GM19397 (cell line): Measurements from ENCODE around the gene NADK.
"Not testable (repeated sequence)": the region's sequence is repeated elsewhere in the genome, so short reads cannot be mapped to it uniquely, and the experiment has no call there.

Experiments used
- ATAC-seq: cut with Tn5 transposase; IDR thresholded peaks from one replicate; pipeline ENCODE4 v1.9.1; 2021; ENCODE audit warnings: mild to moderate bottlenecking, moderate library complexity; ENCODE audit not compliant: unreplicated experiment

The NADK gene

DNA sequence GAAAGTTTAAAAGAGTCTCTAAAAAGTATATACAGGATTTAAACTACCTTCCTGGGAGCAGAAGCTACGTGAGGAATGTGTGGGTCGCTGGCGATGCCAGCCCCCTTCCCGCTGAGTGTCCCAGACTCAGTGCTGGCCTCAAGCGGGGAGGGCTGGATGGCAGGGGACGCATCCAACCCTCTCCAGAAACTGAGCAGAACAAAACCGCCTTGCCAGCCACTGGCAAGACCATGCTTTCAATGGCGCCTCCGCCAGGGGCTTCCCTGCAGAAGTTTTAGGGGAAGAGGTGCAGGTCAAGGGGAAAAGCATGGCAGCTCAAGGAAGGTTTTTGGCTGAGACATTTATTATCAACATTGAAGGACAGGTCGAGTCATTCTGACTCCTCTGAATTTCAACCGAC lies 26.1 kb downstream of the NADK start:
- ATAC-seq = no peak

DNA sequence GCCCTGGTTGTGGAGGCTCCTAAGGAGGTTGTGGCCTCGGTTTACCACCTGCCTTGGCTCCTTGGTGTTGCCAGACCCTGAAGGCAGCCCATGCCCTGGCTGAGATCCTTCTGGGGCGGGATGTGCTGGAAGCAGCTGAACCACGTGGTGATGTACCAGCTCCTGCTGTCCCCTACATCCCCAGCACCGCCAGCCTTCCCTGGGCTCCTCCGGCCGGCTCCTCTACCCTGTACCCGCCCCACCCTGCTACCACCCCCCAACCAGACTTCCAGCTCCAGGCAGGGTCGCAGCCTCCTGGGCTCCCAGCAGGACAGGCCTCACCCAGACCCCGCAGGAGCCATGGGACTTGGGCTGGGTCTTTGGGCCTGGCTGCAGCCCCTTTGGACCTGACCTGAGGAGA lies 28.3 kb downstream of the NADK start:
- not testable (repeated sequence) for ATAC-seq

DNA sequence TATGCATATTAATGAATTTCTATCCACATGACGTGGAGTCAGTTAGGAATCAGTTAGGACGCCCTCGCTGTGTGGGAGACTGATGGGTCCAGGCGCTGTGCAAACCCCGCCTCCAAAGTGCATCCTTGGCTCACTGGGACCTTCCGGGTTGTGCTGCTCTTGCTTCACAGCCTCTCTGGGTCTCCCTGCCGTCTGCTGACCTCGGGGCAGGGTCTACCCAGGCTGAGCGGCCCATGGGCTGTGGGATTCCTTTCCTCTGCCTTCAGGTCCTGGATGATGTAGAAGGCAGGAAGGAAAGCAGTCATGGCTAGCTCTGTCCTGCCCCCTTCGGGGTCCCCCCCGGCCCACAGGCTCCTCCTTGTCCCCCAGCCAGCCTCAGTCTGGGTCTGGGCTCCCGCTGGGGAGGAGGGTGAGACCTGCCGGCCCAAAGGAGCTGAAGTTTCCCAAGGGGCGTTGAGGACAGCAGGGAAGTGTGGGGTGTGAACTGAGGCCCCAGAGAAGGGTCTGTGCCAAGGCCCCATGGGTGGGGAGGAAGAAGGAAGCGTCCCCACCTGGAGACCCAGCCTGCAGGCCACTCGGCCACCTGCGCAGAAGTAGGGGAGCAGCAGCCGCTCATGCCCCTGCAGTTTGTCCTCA lies 29.5 kb downstream of the NADK start:
- ATAC-seq = no peak

DNA sequence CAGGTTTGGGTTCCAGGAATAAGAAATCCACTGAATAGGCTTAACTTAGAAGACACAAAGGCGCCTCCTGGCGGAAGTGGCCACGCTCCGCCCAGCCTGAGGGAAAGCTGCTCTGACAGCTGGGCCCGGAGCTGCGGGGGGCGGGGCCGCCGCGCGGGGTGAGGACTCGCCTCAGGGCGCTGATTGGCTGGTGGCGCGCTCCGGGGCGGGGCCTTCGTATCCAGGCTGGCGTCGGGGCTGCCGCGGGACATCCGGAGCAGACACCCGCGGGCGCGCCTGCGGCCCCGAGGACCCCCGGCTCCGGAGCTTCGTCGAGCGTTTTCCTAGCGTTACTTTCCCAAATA lies 31.7 kb downstream of the NADK start:
- peak; percentile 69 for ATAC-seq

DNA sequence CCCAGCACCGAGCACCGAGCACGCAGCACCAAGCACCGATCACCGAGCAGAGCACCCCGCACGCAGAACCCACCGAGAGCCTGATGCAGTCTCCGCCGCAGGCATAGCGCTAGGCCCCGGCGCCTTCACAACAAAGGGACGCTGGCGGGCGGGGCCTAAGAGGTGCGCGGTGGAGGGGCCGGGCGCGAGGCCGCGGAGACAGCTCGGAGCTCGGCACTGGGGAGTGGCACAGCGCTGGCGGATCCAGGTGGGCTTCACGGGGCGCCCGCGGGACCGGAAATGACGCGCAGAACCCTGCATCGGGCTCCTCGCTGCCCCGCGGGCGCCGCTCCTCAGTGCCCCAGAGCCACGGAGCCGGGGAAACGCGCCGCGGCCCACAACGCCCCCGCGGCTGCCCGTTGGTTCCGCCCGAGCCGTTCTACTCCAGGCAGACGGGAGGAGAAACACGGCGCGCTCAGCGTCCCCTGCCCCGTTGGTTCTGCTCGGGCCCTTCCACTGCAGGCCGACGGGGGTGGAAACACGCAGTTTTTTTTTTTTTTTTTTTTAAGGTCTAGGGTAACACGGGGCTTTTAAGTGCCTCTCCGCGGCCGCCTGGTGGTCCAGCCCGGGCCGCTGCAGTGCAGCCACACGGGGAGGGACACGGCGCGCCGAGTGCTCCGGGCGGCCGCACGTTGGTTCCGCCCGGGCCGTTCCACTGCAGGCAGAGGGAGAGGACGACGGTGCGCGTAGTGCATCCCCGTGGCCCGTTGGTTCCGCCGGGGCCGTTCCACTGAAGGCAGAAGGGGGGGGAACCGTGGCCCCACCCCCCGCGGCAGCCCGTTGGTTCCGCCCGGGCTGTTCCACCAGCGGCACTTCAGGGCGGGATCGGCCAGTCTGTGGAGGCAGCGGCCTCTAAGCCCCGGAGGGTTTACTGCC lies 32.4 kb downstream of the NADK start:
- ATAC-seq = peak; percentile 71

DNA sequence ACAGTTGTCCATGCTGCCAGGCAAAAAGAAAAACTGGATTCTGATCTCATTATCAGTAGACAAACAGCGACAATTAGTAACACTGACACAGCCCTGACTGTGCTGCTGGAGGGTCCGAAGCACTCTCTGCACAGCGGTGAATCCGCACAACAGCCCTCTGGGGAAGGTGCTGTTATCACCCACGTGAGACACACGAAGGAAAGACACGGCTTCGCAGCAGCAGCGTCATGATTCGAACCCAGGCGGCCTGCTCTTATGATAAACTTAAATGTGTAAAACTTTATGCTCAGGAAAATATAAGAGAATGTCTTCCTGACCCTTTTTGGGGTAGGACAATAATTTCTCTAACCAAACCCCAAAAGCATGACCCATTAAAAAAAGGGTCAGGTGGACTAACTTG lies 35.7 kb downstream of the NADK start:
- ATAC-seq = not testable (repeated sequence)

DNA sequence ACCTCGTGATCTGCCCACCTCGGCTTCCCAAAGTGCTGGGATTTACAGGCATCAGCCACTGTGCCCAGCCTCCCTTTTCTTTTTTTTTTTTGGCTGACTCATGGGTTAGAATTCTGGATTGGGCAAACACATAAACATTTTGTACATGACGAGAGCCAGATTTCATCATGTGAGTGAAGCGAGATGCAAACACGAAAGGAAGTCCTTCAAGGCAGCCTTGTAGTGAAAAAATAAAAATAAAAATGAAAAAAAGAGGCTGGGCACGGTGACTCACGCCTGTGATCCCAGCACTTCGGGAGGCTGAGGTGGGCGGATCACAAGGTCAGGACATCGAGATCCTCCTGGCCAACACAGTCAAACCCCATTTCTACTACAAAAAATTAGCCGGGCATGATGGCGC lies 37.3 kb downstream of the NADK start:
- not testable (repeated sequence) for ATAC-seq

DNA sequence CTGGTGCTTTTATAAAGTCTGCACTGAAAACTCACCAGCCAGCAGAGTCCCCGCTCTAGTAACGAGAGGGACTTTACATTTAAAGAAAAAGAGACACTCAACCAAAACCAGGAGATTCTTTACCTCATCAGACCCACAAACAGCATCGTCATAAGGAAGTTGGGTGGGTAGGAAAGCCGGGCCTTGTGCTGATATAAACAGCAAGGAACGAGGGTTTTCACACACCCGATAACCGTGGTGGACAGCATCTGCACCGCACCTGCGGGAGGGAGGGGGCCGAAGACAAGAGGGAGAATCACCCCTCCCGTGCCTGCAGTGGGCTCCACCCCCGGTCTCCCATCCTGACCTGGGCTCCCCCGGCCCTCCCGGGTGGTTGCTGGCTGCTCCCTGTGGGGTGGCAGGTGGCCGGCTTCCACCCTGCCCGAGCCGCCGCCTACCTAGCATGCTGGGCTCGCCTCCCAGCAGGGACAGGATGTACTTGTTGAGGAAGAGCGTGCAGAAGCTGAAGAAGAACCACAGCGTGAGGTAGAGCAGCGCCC lies 39.4 kb downstream of the NADK start:
- ATAC-seq = not testable (repeated sequence)

DNA sequence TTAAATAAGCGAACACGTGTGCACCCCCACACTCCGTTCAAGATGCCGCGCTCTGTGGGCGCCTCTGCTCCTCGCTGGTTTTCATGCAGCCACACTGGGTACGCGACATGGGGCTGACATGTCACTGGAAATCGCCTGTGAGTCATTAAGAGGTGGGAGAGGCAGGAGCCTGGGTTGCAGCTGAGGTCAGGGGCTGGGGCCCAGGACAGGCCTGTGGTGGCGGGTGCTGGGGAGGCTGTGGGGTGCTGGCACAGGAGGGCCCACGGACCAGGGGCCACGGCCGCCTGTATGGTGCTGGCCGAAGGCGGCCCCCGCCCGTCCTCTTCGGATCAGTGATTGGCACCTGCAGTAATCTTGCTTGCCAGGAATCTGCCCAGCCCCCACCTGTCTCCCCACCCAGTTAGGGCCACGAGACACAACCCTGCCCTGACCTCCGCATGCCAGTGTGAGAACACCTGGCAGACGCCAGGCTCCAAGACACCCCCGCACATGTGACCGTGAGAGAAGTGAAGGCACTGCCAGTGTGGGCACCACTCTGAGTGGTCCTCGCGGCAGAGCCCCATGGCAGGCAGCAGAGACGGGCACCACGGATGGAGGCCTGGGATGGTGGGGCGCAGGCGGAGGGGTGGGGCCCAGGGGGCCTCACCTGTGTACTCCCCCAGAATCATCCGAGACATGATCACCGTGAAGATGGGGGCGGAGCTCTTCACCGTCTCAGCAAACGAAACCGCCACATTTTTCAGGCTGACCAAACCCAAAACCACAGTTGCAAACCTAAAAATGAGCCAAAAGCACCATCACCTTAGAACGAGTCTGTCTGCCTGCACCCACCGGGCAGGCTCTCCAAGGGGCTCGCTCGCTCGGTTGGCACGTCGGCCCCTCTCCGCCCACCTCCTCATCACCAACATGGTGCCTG lies 40.3 kb downstream of the NADK start:
- not testable (repeated sequence) for ATAC-seq

DNA sequence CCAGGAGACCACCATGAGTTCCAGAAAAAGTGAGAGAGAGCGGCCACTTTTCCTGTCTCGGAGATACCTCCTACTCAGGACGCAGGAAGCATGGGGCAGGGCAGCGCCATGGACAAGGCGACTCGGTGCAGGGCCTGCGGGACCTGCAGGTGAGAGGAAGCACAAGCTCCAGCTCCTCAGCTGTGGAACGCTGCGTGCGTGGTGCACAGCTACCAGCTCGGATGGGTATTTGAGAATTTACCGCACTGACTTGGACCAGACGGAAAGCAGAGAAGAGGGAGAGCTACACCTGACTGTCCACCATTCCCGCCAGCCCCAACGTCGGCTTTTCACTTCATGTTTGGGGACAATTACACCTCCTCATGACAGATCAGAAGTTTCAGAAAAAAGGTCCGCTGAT lies 45.9 kb downstream of the NADK start:
- no peak for ATAC-seq

DNA sequence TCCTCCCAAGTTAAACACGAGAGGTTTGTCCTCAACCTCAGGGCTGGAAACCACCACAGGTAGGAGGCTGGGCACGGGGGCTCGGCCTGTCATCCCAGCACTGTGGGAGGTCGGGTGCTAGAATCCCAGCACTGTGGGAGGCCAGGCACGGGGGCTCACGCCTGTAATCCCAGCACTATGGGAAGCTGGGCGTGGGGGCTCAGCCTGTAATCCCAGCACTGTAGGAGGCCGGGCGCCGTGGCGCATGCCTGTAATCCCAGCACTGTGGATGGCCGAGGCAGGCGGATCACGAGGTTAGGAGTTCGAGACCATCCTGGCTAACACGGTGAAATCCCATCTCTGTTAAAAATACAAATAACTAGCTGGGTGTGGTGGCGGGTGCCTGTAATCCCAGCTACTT lies 47.4 kb downstream of the NADK start:
- no peak for ATAC-seq

DNA sequence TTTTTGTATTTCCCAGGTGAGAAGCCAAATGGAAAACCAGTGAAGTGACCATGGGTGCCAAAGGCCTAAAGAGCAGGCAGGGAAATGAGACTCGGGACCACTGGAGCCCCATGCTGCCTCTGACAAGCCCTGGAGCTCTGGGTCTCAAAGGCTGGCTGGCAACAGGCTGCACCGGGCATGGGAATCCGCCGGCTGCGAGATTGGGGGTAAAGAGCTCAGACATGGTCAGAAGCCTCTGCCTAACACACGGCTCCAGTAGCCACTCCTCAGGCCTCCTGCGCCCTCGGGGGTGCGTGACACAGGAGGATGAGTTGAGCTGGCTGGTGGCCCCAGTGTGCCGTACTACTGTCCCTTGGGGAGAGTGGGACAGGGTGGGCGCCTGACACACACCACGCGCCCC lies 48.0 kb downstream of the NADK start:
- ATAC-seq = not testable (repeated sequence)

DNA sequence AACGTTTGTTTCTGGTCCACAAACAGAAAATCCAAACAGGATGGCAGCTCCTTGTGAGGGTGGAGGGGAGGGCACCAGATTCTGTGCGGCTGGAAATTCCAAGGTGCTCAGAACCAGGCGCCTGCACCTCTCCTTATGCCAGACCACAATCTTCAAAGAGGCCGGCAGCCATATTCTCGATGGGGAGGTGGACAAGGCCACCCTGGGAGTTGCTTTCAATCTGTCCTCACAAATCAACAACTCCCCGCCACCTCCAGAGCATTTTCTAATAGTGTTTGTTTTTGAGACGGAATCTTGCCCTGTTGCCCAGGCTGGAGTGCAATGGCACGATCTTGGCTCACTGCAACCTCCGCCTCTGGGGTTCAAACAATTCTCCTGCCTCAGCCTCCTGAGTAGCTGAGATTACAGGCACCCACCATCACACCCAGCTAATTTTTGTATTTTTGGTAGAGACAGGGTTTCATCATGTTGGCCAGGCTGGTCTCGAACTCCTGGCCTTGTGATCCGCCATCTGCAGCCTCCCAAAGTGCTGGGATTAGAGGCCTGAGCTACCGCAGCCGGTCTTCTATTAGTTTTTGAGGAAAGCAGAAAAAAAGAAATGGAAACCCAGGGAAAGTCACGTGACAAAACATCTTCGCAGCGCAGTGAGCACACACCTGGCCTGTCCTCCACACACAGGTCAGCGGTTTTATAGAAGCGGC lies 49.0 kb downstream of the NADK start:
- ATAC-seq = not testable (repeated sequence)

DNA sequence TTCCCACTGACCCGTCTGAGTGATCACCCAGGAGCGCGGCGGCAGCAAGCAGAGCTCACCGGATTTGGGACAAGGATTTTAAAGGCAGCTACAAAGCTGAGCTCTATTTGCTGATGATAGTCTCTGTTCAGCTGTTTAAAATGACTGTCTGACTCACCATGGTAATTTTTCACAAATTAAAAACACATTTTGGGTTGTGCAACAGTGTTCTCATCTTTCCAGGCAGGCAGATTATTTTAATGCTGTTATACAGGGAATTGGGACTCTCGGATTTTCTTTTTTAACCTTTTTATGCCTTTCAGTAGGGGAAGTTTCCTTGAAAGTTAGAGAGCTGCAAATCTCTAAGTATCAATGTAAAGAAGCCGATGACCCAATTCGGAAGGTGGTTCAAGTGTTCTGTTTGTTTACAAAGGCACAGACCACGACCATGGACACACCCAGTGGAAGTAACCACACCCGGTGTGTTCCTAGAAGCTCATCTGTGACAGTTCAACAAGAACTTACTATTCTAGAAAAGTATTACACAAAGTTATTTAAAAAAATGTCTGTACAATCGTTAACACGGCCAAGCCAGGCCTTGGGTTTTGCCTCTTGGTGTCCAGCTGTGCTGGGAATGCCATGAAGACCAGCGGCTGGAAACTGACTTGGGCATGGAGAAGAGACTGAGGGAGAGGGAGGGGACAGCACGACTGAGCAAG lies 49.8 kb downstream of the NADK start:
- ATAC-seq = not testable (repeated sequence)

DNA sequence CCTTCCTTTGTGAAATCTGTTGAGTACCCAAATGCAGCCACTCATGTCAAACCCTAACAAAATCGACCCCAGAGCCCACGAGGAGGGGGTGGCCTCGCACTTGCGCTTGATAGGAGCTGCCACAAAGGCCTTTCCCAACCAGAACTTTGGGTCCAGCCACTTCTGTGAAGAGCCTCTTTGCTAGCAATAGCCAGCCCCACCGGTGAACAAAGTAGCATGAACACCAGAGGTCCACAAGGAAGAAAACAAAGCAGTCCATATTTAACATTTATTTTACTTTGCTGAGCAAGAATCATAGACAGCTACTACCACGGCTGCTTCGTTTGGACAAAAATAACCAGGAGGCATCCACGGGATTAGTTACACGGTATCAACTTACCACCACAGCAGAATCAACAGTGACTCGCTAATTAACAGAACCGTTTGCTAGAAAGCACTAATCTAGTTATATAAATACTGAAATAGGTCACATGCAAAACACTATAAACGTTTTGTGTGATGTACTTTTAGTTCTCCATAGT lies 51.1 kb downstream of the NADK start:
- ATAC-seq = not testable (repeated sequence)

DNA sequence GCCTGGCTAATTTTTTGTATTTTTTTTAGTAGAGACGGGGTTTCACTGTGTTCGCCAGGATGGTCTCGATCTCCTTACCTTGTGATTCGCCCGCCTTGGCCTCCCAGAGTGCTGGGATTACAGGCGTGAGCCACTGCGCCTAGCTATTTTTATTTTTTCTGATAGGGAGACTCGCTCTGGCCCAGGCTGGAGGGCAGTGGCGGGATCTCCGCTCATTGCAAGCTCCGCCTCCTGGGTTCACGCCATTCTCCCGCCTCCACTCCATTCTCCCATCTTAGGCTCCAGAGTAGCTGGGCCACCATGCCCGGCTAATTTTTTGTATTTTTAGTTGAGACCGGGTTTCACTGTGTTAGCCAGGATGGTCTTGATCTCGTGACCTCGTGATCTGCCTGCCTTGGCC lies 52.2 kb downstream of the NADK start:
- not testable (repeated sequence) for ATAC-seq

DNA sequence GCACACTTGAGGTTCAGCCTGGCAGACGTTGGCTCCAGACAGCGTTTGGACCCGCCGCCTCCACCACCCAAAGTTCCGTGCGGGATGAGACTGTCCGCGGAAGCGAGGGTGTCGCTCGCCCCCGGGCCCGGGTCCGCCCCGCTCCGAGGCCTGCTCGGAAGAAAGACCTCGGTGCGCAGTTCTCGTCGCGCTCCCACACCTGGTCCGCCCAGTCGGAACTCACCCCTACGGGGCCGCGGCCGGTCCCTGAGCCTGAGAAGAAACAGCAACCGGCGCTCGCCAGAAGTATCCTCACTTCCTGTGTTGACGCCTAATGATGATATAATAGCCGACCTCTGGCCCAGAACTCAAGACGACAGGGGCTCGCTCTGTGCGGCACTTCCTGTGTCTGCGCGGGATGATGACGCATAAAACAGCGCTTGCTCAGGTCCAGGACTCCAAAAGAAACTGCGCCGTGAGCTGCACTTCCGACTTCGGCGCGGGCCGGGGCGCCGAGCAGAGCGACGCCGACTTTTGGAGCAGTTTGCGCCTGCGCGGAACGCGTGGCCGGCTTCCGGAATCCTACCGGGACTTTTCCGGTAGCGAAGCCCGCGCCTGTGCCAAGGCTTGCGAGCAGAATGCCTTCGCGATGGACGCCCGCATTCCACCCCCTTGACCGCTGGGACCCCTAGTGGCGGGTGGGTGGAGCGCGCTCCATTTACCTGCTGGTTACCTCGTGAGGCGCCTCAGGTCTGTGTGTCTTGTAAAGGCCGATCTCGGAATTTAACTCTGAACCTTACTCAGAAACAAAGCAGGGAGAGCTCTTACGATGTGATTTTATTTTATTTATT lies 54.0 kb downstream of the NADK start, which contains the start of gene CDK11A:
CDK11A (minus strand) TSS at position 323 of the 830 bp plus-strand sequence. CDS start 1,539 bp downstream, outside the sequence.
- peak; percentile 95 for ATAC-seq

DNA sequence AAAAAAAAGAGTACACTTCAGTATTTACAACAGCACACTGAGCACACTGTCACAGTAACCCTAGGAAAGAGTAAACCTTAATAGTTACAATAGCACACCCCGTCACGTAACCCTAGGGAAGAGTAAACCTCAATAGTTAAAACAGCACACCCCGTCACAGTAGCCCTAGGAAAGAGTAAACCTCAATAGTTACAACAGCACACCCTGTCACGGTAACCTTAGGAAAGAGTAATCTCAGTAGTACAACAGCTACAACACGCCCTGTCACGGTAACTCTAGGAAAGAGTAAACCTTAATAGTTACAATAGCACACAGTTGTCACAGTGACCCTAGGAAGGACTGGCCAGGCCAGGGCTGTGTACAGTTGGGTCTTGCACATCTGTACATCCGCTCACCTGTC lies 57.1 kb downstream of the NADK start:
- ATAC-seq = no peak
